GM10248 (cell line): ENCODE data around the gene ACTG1.
"Not testable (repeated sequence)": the region's sequence is repeated elsewhere in the genome, so short reads cannot be mapped to it uniquely, and the experiment has no call there.

Source experiments
- CTCF ChIA-PET: fragments of 300-600 bp; sonication (Branson Sonifier 250); formaldehyde crosslinking; extraction: SDS; loops from one replicate; lab custom pipeline; 2021; ENCODE audit warnings: antibody characterized with exemption; lab: Yijun Ruan, JAX
- POLR2A ChIA-PET: fragments of 350-650 bp; sonication (Branson Sonifier 250); formaldehyde crosslinking; extraction: SDS; loops from one replicate; lab custom pipeline; 2020; ENCODE audit warnings: antibody characterized with exemption; lab: Yijun Ruan, JAX
- DNase-seq: peaks from one replicate; pipeline ENCODE4 v3.0.0; 2012; ENCODE audit errors: extremely low spot score
- TF ChIP-seq, protein P1 (sequence below): IDR thresholded peaks from 2 replicates; pipeline ENCODE4 v1.5.1; 2012; ENCODE audit warnings: mild to moderate bottlenecking, low read depth; ENCODE audit errors: extremely low read depth, missing control alignments, control extremely low read depth

ACTG1 gene

DNA sequence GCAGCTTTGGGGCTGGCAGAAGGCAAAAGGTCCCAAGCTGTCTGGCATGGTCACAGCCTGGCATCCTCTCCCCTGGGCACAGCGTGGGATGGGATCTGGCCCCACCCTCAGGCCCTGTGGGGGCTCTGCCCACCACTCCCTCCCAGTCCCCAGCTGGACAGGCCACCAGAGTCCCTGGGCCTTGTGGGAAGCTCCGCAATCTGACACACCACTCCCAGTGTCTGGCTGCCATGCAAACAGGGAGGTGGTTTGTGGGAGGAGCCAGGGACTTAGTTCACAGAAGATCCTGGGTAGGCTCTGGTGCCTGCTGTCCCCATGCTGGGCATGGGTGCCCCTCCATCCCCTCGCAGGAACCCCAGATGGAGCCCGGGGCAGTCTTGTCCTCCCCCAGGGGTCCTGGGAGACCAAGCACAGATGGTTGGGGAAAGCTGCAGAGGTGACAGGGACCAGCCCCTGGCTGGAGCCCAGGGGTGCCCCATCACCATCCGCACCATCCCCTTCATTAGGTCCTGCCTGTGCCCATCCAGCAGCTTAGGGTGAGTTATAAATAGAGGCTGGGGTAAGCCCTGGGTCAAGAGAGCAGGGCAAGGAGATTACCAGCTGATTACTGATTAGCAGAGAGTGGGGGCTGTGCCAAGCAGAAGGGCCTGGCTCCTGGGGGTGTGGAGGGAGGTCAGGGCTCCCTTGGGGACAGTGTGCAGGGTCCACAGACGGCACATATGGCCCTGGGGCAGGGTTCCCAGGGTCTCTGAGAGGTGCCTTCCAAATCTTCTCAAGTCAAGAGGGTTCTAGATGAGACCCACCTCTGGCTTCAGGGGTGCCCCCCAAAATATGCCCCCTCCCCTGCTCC is 21.8 kb upstream of the ACTG1 start:
- TF ChIP-seq, protein P1, sequence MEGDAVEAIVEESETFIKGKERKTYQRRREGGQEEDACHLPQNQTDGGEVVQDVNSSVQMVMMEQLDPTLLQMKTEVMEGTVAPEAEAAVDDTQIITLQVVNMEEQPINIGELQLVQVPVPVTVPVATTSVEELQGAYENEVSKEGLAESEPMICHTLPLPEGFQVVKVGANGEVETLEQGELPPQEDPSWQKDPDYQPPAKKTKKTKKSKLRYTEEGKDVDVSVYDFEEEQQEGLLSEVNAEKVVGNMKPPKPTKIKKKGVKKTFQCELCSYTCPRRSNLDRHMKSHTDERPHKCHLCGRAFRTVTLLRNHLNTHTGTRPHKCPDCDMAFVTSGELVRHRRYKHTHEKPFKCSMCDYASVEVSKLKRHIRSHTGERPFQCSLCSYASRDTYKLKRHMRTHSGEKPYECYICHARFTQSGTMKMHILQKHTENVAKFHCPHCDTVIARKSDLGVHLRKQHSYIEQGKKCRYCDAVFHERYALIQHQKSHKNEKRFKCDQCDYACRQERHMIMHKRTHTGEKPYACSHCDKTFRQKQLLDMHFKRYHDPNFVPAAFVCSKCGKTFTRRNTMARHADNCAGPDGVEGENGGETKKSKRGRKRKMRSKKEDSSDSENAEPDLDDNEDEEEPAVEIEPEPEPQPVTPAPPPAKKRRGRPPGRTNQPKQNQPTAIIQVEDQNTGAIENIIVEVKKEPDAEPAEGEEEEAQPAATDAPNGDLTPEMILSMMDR: no peak
- DNase-seq: no peak
- POLR2A ChIA-PET: interaction anchor here (0.5 kb wide), 1 partner anchor 30 kb away, joined by 13 read pairs; no protein-coding TSS in a partner anchor
- CTCF ChIA-PET: interaction anchor here (0.7 to 1.4 kb wide), 4 partner anchors 16 to 66 kb away, joined by 3 to 5 read pairs (median 3); no protein-coding TSS in a partner anchor

DNA sequence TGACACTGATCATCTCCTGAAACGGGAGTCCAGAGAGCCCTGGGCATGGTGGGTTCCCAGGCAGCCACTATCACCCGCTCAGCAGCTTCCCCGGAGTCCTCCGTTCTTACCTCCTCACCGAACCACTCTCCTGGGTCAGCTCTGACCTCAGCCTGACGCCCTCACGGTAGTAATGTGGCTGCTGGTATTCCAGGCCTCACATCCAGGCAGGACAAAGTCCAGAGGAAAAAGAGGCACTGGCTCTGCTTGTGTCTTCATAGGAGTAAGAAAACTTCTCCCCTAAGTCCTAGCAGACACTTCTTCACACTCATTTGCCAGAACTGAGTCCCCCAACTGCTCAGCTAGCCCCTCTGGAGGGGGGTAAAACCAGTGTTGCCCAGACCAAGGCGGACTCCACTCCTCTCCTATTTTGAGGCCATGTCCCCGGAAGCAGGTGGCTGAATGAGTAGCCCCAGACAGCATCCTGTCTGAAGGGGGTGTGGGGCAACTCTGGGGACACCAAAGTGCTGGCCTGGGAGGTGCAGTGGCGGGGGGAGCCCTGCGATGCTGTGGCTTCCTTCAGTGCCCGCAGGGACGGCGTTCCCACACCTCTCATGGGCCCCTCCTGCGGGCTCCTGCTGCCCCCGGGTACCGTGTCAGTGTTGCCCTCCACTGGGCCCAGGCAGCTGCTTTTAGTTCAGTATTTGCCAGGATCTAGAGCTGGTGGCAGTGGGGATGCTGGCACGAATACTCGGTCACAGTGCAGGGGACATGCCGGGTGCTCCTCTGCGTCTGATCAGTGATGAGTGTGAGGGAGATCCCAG is 20.9 kb upstream of the ACTG1 start:
- POLR2A ChIA-PET: no interaction called here
- TF ChIP-seq, protein P1: no peak
- no peak for DNase-seq
- CTCF ChIA-PET: interaction anchor here (0.7 to 1.4 kb wide), 3 partner anchors 15 to 67 kb away, joined by 3 to 5 read pairs (median 3); no protein-coding TSS in a partner anchor

DNA sequence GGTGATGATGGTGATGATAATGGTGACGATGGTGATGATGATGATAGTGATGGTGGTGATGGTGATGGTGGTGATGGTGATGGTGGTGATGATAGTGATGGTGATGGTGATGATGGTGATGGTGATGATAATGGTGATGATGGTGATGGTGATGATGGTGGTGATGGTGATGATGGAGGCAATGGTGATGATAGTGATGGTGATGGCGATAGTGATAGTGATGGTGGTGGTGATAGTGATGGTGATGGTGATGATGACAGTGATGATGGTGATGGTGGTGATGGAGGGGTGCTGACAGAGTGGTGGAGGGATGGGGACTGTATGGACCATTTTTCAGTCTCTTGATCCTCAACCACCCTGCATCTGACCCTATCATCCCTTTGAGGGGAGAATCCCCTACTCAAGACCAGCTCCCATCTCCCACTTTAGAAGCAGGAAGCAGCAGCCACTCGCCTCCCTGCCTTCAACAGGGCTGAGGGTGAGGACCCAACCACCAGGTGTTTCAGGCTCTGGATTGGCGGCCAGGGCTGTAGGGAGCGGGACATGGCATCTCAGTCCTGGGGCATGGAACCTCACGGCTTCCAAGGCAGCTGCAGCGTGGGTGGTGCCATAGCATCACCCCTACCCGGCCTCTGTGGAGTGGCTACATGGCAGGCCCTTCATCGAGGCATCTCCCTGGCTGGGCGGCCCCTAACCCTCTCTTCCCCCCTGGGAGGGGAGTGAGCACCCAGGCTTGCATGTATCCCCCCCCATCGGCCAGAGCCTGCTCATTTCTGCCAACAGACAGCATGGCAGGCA is 20.1 kb upstream of the ACTG1 start:
- ChIA-PET CTCF (no interaction called here), POLR2A (no interaction called here)
- TF ChIP-seq, protein P1: no peak
- no peak for DNase-seq

DNA sequence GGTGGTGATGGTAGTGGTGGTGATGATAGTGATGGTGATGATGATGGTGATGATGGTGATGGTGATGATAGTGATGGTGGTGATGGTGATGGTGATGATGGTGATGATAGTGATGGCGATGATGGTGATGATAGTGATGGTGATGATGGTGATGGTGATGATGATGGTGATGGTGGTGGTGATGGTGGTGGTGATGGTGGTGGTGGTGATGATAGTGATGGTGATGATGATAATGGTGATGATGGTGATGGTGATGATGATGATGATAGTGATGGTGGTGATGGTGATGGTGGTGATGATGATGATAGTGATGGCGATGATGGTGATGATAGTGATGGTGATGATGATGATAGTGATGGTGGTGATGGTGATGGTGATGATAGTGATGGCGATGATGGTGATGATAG is 19.4 kb upstream of the ACTG1 start:
- POLR2A ChIA-PET, DNase-seq, CTCF ChIA-PET: not testable (repeated sequence)

DNA sequence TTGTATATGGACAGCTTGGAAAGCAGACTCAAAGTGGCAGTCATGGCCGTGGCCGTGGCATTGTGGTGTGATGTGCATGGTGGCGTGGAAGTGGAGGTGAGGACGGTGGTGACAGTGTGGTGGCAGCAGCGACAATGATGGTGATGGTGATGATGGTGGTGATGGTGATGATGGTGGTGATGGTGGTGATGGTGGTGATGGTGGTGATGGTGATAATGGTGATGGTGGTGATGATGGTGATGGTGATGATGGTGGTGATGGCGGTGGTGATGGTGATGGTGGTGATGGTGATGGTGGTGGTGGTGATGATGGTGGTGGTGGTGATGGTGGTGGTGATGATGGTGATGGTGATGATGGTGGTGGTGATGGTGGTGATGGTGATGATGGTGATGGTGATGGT is 18.4 kb upstream of the ACTG1 start:
- DNase-seq, CTCF ChIA-PET, POLR2A ChIA-PET: not testable (repeated sequence)

DNA sequence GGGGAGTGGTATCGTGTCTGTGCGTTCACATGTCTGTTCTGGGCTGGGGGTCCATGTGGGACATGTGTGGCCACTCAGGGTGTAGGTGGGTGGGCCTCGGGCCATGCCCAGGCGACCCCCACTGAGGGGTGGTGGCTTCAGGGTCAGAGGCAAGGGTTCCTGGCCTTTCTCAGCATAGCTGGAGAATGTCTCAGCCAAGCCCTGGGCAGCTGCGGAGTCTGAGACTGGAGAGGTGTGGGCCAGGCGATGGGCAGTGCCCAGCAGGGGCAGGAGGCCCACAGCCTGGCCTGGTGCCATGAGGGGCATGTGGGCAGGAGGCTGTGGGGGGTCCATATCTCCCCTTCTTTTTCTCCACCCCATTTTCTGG is 16.8 kb upstream of the ACTG1 start:
- POLR2A ChIA-PET: interaction anchor here (0.6 kb wide), 1 partner anchor 103 kb away, joined by 5 read pairs; no protein-coding TSS in a partner anchor
- TF ChIP-seq, protein P1: no peak
- CTCF ChIA-PET: interaction anchor here (1.0 to 1.3 kb wide), 2 partner anchors 8 to 10 kb away, joined by 3 read pairs; no protein-coding TSS in a partner anchor
- DNase-seq: no peak
